GM23338 (cell line): ENCODE data around the gene ABCC1.

Experiments
- CTCF ChIP-seq, 2 experiments: fragments of 200-600 bp in 1 of 2; sonication (generic) in 1 of 2; conservative IDR thresholded peaks; 2 replicates each; pipeline versions ENCODE4 v1.5.1 to v1.6.1; 2016 to 2017; ENCODE audit warnings: antibody characterized with exemption in 2 of 2, low read depth in 2 of 2, mild to moderate bottlenecking in 2 of 2, moderate library complexity in 1 of 2
- EZH2 ChIP-seq: fragments of 200-600 bp; sonication (generic); IDR thresholded peaks from one replicate; pipeline ENCODE4 v1.8.0; 2017; ENCODE audit warnings: antibody characterized with exemption, mild to moderate bottlenecking, low read depth; ENCODE audit not compliant: unreplicated experiment
- NANOG ChIP-seq: IDR thresholded peaks from 2 replicates; pipeline ENCODE4 v1.6.1; 2016; ENCODE audit warnings: antibody characterized with exemption, borderline replicate concordance
- POLR2AphosphoS5 ChIP-seq: IDR thresholded peaks from 2 replicates; pipeline ENCODE4 v1.6.1; 2016; ENCODE audit warnings: antibody characterized with exemption, low read depth

GRCh38 chr16:16158741-16159374, 209.4 kb downstream of the ABCC1 start:
- TF ChIP-seq EZH2 = no peak
- no peak for TF ChIP-seq CTCF (conservative IDR thresholded peaks at IDR 0.05; ENCODE audit: low read depth in 2 of 2)
- no peak for TF ChIP-seq NANOG
- TF ChIP-seq POLR2AphosphoS5 = no peak
